Endothelial cell of umbilical vein (primary cell): ENCODE measurements around the gene TES. TPM values are rescaled to one million over a fixed set of nuclear protein-coding genes. Genes with fewer than 3 reads are reported as not detected.

ENCODE experiments used
- BruUV-seq: library from RNA; stranded (reverse); fragments of 400-500 nt; replicated peaks from 2 replicates; lab custom pipeline; 2021; lab: Mats Ljungman, UMichigan
- CTCF ChIA-PET: fragments of 300-600, 350-600 bp; sonication (Branson Sonifier 250); formaldehyde crosslinking; loops from one replicate; lab custom pipeline; 2021; ENCODE audit warnings: antibody characterized with exemption, inconsistent platforms; lab: Charles Lee
- POLR2A ChIA-PET: fragments of 300-600, 350-600 bp; sonication (Branson Sonifier 250); formaldehyde crosslinking; loops from one replicate; lab custom pipeline; 2021; ENCODE audit warnings: antibody characterized with exemption, inconsistent platforms; lab: Charles Lee
- DNase-seq: peaks from one replicate; pipeline ENCODE4 v3.0.0-alpha.2; 2011; ENCODE audit warnings: low read depth, low spot score
- FAIRE-seq: peaks from 2 replicates; lab custom pipeline; 2011; peaks lifted over from hg19 to GRCh38; lab: Jason Lieb, UNC
- H2AFZ ChIP-seq: 2 replicates; pipeline ENCODE4 v1.6.0; 2012; ENCODE audit warnings: low read depth, low read length, control low read depth, inconsistent platforms
- H3K27ac ChIP-seq: 2 replicates; pipeline ENCODE4 v1.5.1; 2011; ENCODE audit warnings: low read depth, mild to moderate bottlenecking, control low read depth, low read length, moderate library complexity; ENCODE audit not compliant: insufficient read depth
- H3K27me3 ChIP-seq, 2 experiments: 2 replicates each; pipeline versions ENCODE4 v1.6.0 to v1.6.1; 2011; ENCODE audit warnings: low read length in 2 of 2, mixed read lengths in 1 of 2; ENCODE audit not compliant: control insufficient read depth in 2 of 2, insufficient read depth in 2 of 2
- H3K36me3 ChIP-seq, 2 experiments: 2 replicates in 1 of 2; 3 replicates in 1 of 2; pipeline ENCODE4 v1.5.1; 2011; ENCODE audit warnings: low read length in 2 of 2, mild to moderate bottlenecking in 1 of 2, moderate library complexity in 1 of 2; ENCODE audit not compliant: control insufficient read depth in 2 of 2, insufficient read depth in 2 of 2; ENCODE audit errors: extremely low read depth in 1 of 2
- H3K4me1 ChIP-seq: 3 replicates; pipeline ENCODE4 v1.5.1; 2011; ENCODE audit warnings: mild to moderate bottlenecking, low read length; ENCODE audit not compliant: control insufficient read depth, insufficient read depth; ENCODE audit errors: extremely low read depth
- H3K4me2 ChIP-seq: 2 replicates; pipeline ENCODE4 v1.6.1; 2011; ENCODE audit warnings: low read length, control low read depth, mixed read lengths; ENCODE audit not compliant: insufficient read depth
- H3K4me3 ChIP-seq, 3 experiments: fragments of 200-600 bp in 1 of 3; sonication (generic), shearing (Covaris generic) in 1 of 3; replicated peaks in 1 of 3; 2 replicates each; pipeline ENCODE4 v1.5.1; 2011 to 2016; ENCODE audit warnings: control low read depth in 3 of 3, low read length in 3 of 3, mild to moderate bottlenecking in 2 of 3, inconsistent platforms in 1 of 3, low read depth in 1 of 3, moderate library complexity in 1 of 3; ENCODE audit not compliant: insufficient read depth in 1 of 3
- H3K79me2 ChIP-seq: 2 replicates; pipeline ENCODE4 v1.6.0; 2012; ENCODE audit warnings: low read length, inconsistent platforms; ENCODE audit not compliant: control insufficient read depth, insufficient read depth
- H3K9ac ChIP-seq: replicated peaks from 2 replicates; pipeline ENCODE3; 2011; ENCODE audit warnings: low read length, control low read depth; ENCODE audit not compliant: insufficient read depth; ENCODE audit errors: extremely low read depth
- H3K9me1 ChIP-seq: replicated peaks from 3 replicates; pipeline ENCODE4 v1.6.0; 2011; ENCODE audit warnings: mild to moderate bottlenecking, low read length; ENCODE audit not compliant: control insufficient read depth, insufficient read depth; ENCODE audit errors: extremely low read depth
- H3K9me3 ChIP-seq: replicated peaks from 2 replicates; pipeline ENCODE4 v1.5.1; 2012; ENCODE audit warnings: low read length, inconsistent platforms; ENCODE audit not compliant: control insufficient read depth, insufficient read depth
- H4K20me1 ChIP-seq: replicated peaks from 2 replicates; pipeline ENCODE3; 2011; ENCODE audit warnings: mild to moderate bottlenecking, low read length; ENCODE audit not compliant: control insufficient read depth, insufficient read depth; ENCODE audit errors: extremely low read depth
- EZH2 ChIP-seq: IDR thresholded peaks from 2 replicates; pipeline ENCODE4 v1.6.1; 2012; ENCODE audit warnings: borderline replicate concordance, low read depth, mild to moderate bottlenecking, moderate library complexity, low read length, inconsistent platforms; ENCODE audit not compliant: severe bottlenecking
- FOS ChIP-seq: IDR thresholded peaks from 2 replicates; pipeline ENCODE4 v1.6.1; 2011; ENCODE audit warnings: mild to moderate bottlenecking, low read length, moderate library complexity, borderline replicate concordance; ENCODE audit not compliant: insufficient read depth
- GATA2 ChIP-seq: IDR thresholded peaks from 2 replicates; pipeline ENCODE4 v1.7.0; 2011; ENCODE audit warnings: low read depth, mild to moderate bottlenecking, moderate library complexity, mixed read lengths, low read length; ENCODE audit not compliant: insufficient read length, insufficient read depth
- JUN ChIP-seq: IDR thresholded peaks from 2 replicates; pipeline ENCODE4 v1.6.1; 2011; ENCODE audit warnings: borderline replicate concordance, low read depth; ENCODE audit not compliant: insufficient read length, insufficient read depth
- MYC ChIP-seq: IDR thresholded peaks from one replicate; pipeline ENCODE4 v1.6.1; 2011; ENCODE audit warnings: mild to moderate bottlenecking, low read depth, low read length
- POLR2A ChIP-seq: IDR thresholded peaks from 2 replicates; pipeline ENCODE4 v1.6.1; 2012; ENCODE audit warnings: low read depth, mild to moderate bottlenecking, control low read depth, low read length
- POLR2AphosphoS5 ChIP-seq: IDR thresholded peaks from 2 replicates; pipeline ENCODE4 v1.6.1; 2012; ENCODE audit warnings: low read depth, mild to moderate bottlenecking, control low read depth, low read length, moderate library complexity; ENCODE audit not compliant: insufficient read depth
- dilution Hi-C: fragments of 300-500 bp; cut with MboI; formaldehyde crosslinking; loops from one replicate; pipeline ENCODE4 v1.15.0; 2019; ENCODE audit warnings: low sequenced_read_pairs; ENCODE audit not compliant: extremely low pct_ligation_motif_present
- intact Hi-C: fragments of 100-400 bp; cut with micrococcal nuclease; formaldehyde crosslinking; loops from one replicate; pipeline ENCODE4 v1.10.0; 2022
- polyA plus RNA-seq, 4 experiments: library from polyadenylated mRNA; depleted of rRNA in 3 of 4; stranded (reverse) in 3 of 4; unstranded in 1 of 4; fragments of >200 nt; gene quantifications; 2 replicates each; pipeline versions ENCODE4 v1.2.1 to v1.2.3, GENCODE V29; 2011 to 2012; ENCODE audit warnings: missing spikeins in 1 of 4
- total RNA-seq: library from RNA; stranded (reverse); gene quantifications from 2 replicates; pipeline ENCODE4 v1.2.3, GENCODE V29; 2021
- TF ChIP-seq, protein P1 (sequence below): IDR thresholded peaks from 2 replicates; pipeline ENCODE4 v1.6.1; 2011; ENCODE audit not compliant: insufficient read depth, insufficient read length
- TF ChIP-seq, protein P2 (sequence below), 2 donors: IDR thresholded peaks; 1 replicate in 1 of 2; 2 replicates in 1 of 2; pipeline ENCODE4 v1.5.1; 2011; ENCODE audit warnings: low read length in 2 of 2, mild to moderate bottlenecking in 2 of 2, moderate library complexity in 2 of 2, control low read depth in 1 of 2, inconsistent platforms in 1 of 2, low read depth in 1 of 2; ENCODE audit not compliant: insufficient read depth in 1 of 2; ENCODE audit errors: extremely low read depth in 1 of 2

The TES gene
- total and polyA plus RNA-seq, 2 donors (not counting 3 experiments of a cell fraction or from before 2014, with no cell fraction given) = 35.3 to 50.5 TPM

DNA sequence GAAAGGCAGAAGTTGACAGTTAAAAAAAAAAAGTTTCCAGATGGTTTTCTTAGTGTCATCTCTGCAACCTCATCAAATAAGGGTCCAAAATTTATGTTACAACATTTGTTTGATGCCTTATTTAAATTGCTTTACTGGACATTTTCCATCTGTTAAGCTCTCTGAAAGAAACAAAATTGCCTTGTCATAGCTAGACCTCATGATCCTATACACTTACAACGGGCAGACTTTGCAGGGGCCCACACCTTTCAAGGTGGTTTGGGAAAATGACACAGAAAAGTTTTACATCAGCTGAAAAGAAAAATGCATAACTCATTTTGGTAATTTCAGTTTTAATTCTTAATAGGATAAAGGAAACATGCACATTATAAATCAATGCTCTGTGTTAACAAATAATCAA is 1.4 kb upstream of the TES start:
- Histone ChIP-seq H4K20me1 (no peaks in the 10 kb centered on the region), H3K4me2 (no peak overlapping the region), H3K9me1 (no peaks in the 10 kb centered on the region), H3K4me1 (peaks cover 23% of the 10 kb centered on the region), H3K79me2 (peaks cover 32% of the 10 kb centered on the region), H3K27me3 (no peaks in the 10 kb centered on the region), H3K4me3 (no peak overlapping the region), H3K9me3 (no peaks in the 10 kb centered on the region), H3K27ac (no peak overlapping the region), H2AFZ (no peak overlapping the region), H3K36me3 (no peaks in the 10 kb centered on the region), H3K9ac (no peak overlapping the region)
- intact Hi-C loops = no loop called here
- CTCF ChIA-PET = interaction anchor here (0.7 to 6.3 kb wide), 4 partner anchors 27 to 33 kb away, joined by 3 to 55 read pairs (median 3); no protein-coding TSS in a partner anchor
- POLR2A ChIA-PET = no interaction called here
- no peak for FAIRE-seq
- dilution Hi-C loops = no loop called here
- no peak for DNase-seq
- no peak for TF ChIP-seq POLR2A
- no TSS peak for BruUV-seq

DNA sequence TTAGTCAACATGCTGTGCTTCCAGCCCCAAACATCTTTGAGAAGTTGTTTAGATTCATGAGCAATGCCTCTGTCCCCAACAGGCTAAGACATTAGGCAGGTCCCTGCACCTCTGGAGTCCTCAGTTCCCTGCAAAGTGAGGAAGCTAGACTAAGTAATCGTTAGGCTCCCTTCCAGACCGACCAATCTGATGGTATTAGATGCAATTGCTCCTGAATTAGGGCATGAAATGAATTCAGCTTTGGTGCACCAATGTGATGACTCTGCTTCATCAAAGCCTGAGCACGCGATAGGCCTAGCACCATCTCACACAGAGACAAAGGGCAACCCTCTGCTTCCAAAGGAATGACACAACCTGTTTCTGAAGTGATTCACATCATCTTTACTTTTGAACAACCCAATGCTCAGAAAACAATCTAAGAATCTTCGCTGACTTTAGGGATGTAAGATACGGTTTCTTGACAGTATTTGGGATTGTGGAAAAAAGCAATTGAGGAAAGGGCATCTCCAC is 723 bp upstream of the TES start:
- Histone ChIP-seq H3K9ac (no peak overlapping the region), H3K4me3 (no peak overlapping the region), H3K36me3 (no peaks in the 10 kb centered on the region), H2AFZ (no peak overlapping the region), H3K4me2 (no peak overlapping the region), H3K4me1 (peaks cover 30% of the 10 kb centered on the region), H3K9me3 (no peaks in the 10 kb centered on the region), H3K79me2 (peaks cover 39% of the 10 kb centered on the region), H3K9me1 (no peaks in the 10 kb centered on the region), H3K27ac (no peak overlapping the region), H4K20me1 (no peaks in the 10 kb centered on the region), H3K27me3 (no peaks in the 10 kb centered on the region)
- CTCF ChIA-PET = interaction anchor here (1.1 to 6.3 kb wide), 6 partner anchors 9 to 76 kb away, joined by 3 to 55 read pairs (median 8); no protein-coding TSS in a partner anchor
- no peak for TF ChIP-seq GATA2
- no peak for TF ChIP-seq JUN
- no peak for TF ChIP-seq EZH2
- TF ChIP-seq POLR2AphosphoS5 = no peak
- no peak for TF ChIP-seq MYC
- TF ChIP-seq FOS = no peak
- TF ChIP-seq, protein P1, sequence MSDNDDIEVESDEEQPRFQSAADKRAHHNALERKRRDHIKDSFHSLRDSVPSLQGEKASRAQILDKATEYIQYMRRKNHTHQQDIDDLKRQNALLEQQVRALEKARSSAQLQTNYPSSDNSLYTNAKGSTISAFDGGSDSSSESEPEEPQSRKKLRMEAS = no peak
- TF ChIP-seq, protein P2, sequence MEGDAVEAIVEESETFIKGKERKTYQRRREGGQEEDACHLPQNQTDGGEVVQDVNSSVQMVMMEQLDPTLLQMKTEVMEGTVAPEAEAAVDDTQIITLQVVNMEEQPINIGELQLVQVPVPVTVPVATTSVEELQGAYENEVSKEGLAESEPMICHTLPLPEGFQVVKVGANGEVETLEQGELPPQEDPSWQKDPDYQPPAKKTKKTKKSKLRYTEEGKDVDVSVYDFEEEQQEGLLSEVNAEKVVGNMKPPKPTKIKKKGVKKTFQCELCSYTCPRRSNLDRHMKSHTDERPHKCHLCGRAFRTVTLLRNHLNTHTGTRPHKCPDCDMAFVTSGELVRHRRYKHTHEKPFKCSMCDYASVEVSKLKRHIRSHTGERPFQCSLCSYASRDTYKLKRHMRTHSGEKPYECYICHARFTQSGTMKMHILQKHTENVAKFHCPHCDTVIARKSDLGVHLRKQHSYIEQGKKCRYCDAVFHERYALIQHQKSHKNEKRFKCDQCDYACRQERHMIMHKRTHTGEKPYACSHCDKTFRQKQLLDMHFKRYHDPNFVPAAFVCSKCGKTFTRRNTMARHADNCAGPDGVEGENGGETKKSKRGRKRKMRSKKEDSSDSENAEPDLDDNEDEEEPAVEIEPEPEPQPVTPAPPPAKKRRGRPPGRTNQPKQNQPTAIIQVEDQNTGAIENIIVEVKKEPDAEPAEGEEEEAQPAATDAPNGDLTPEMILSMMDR (IDR thresholded peaks at IDR 0.05; ENCODE audit: extremely low read depth in 1 of 2, insufficient read depth in 1 of 2, low read depth in 1 of 2, low read length in 2 of 2) = no peak
- TF ChIP-seq POLR2A = no peak
- POLR2A ChIA-PET = no interaction called here
- FAIRE-seq (no peak), DNase-seq (no peak)
- intact Hi-C loops = loop anchor here (1.0 to 10.0 kb wide), 4 partner anchors 8 to 465 kb away; partner anchors contain the start of gene MET
- no TSS peak for BruUV-seq
- dilution Hi-C loops = no loop called here
